GM19397 (cell line): ENCODE measurements around the gene GPN3.
"Not testable (repeated sequence)": the region's sequence is repeated elsewhere in the genome, so short reads cannot be mapped to it uniquely, and the experiment has no call there.

Source experiments
- ATAC-seq: cut with Tn5 transposase; IDR thresholded peaks from one replicate; pipeline ENCODE4 v1.9.1; 2021; ENCODE audit warnings: mild to moderate bottlenecking, moderate library complexity; ENCODE audit not compliant: unreplicated experiment

The GPN3 gene

GRCh38 chr12:110468214-110469048 lies at the start of gene GPN3, which contains the start of gene FAM216A:
GPN3 (minus strand) TSS chr12:110468257; CDS start chr12:110468203, 54 bp downstream.
FAM216A (plus strand) TSS chr12:110468845; CDS start chr12:110468876, 31 bp downstream.
- ATAC-seq: peak; percentile 66

GRCh38 chr12:110516995-110517394 lies 48.9 kb upstream of the GPN3 start:
- ATAC-seq: no peak

GRCh38 chr12:110514363-110514762 lies 46.3 kb upstream of the GPN3 start:
- no peak for ATAC-seq

- ATAC-seq: no peak
Observed at GRCh38 chr12:110513842-110514241, 45.8 kb upstream of the GPN3 start.

GRCh38 chr12:110508071-110508586 lies 40.1 kb upstream of the GPN3 start:
- no peak for ATAC-seq

GRCh38 chr12:110505332-110505731 lies 37.3 kb upstream of the GPN3 start:
- no peak for ATAC-seq

GRCh38 chr12:110503432-110503831 lies 35.4 kb upstream of the GPN3 start:
- ATAC-seq: no peak

GRCh38 chr12:110501752-110502738 lies 34.0 kb upstream of the GPN3 start, which contains the start of the genes RAD9B and VPS29:
RAD9B (plus strand) TSS chr12:110502331; CDS start chr12:110502338, 7 bp downstream.
VPS29 (minus strand) TSS chr12:110502111; CDS start chr12:110502051, 60 bp downstream.
- ATAC-seq: peak; percentile 96

GRCh38 chr12:110501399-110501751 lies 33.3 kb upstream of the GPN3 start:
- ATAC-seq: no peak

GRCh38 chr12:110498984-110499706 lies 31.1 kb upstream of the GPN3 start:
- no peak for ATAC-seq

- ATAC-seq: no peak
Observed at GRCh38 chr12:110475426-110475825, 7.4 kb upstream of the GPN3 start.

GRCh38 chr12:110467847-110468213 lies 227 bp downstream of the GPN3 start:
- no peak for ATAC-seq

GRCh38 chr12:110466791-110467190 lies 1.3 kb downstream of the GPN3 start:
- ATAC-seq: no peak

- ATAC-seq: not testable (repeated sequence)
Observed at GRCh38 chr12:110465765-110466164, 2.3 kb downstream of the GPN3 start.

GRCh38 chr12:110465024-110465423 lies 3.0 kb downstream of the GPN3 start:
- no peak for ATAC-seq

GRCh38 chr12:110461189-110461588 lies 6.9 kb downstream of the GPN3 start:
- ATAC-seq: not testable (repeated sequence)

GRCh38 chr12:110458756-110459155 lies 9.3 kb downstream of the GPN3 start:
- no peak for ATAC-seq

GRCh38 chr12:110453569-110454296 lies 14.3 kb downstream of the GPN3 start:
- no peak for ATAC-seq

GRCh38 chr12:110451263-110451662 lies 16.8 kb downstream of the GPN3 start:
- ATAC-seq: no peak
